SK-N-SH treated with all-trans-retinoic acid at 6 μM for 48 hours (cell line): ENCODE data around the gene MAPK10.

ENCODE experiments used
- ATAC-seq: fragments of 200-7000 bp; cut with Tn5 transposase; 3 replicates; pipeline ENCODE4 v1.9.1; 2020; ENCODE audit warnings: mild to moderate bottlenecking, moderate library complexity
- ARNTL ChIP-seq: fragments of 450-650 bp; formaldehyde crosslinking; IDR thresholded peaks from 2 replicates; pipeline ENCODE4 v1.5.0; 2020; ENCODE audit warnings: low read depth, mild to moderate bottlenecking, moderate library complexity, borderline replicate concordance
- BACH2 ChIP-seq: fragments of 250-450 bp; sonication (Bioruptor Pico); IDR thresholded peaks from 2 replicates; pipeline ENCODE4 v1.9.0; 2021; ENCODE audit warnings: mild to moderate bottlenecking, borderline replicate concordance
- CREB5 ChIP-seq: fragments of 250-450 bp; sonication (Bioruptor Pico); IDR thresholded peaks from 2 replicates; pipeline ENCODE4 v1.5.1; 2020; ENCODE audit warnings: low read depth, mild to moderate bottlenecking, moderate library complexity
- CSDC2 ChIP-seq: fragments of 250-450 bp; sonication (Bioruptor Pico); IDR thresholded peaks from 2 replicates; pipeline ENCODE4 v1.5.0; 2020; ENCODE audit warnings: mild to moderate bottlenecking, moderate library complexity
- GLIS3 ChIP-seq: fragments of 250-450 bp; sonication (Bioruptor Pico); IDR thresholded peaks from 2 replicates; pipeline ENCODE4 v1.5.0; 2020; ENCODE audit warnings: mild to moderate bottlenecking, moderate library complexity
- ISL1 ChIP-seq: fragments of 250-450 bp; sonication (Bioruptor Pico); IDR thresholded peaks from 2 replicates; pipeline ENCODE4 v2.1.2; 2022; ENCODE audit warnings: mild to moderate bottlenecking, moderate library complexity
- OSR1 ChIP-seq: fragments of 250-450 bp; sonication (Bioruptor Pico); IDR thresholded peaks from 2 replicates; pipeline ENCODE4 v1.8.0; 2022; ENCODE audit warnings: moderate library complexity, mild to moderate bottlenecking, inconsistent platforms
- PATZ1 ChIP-seq: fragments of 250-450 bp; sonication (Bioruptor Pico); IDR thresholded peaks from 2 replicates; pipeline ENCODE4 v1.8.0; 2020; ENCODE audit warnings: mild to moderate bottlenecking, moderate library complexity, borderline replicate concordance
- RARB ChIP-seq: fragments of 250-450 bp; sonication (Bioruptor Pico); IDR thresholded peaks from 2 replicates; pipeline ENCODE4 v1.8.0; 2021; ENCODE audit warnings: mild to moderate bottlenecking, moderate library complexity
- SNAI2 ChIP-seq: fragments of 250-450 bp; sonication (Bioruptor Pico); IDR thresholded peaks from 2 replicates; pipeline ENCODE4 v1.5.0; 2020; ENCODE audit warnings: mild to moderate bottlenecking, moderate library complexity
- TOX ChIP-seq: fragments of 250-450 bp; sonication (Bioruptor Pico); IDR thresholded peaks from 2 replicates; pipeline ENCODE4 v1.8.0; 2021; ENCODE audit warnings: mild to moderate bottlenecking, moderate library complexity, borderline replicate concordance
- TSHZ2 ChIP-seq: fragments of 250-450 bp; sonication (Bioruptor Pico); IDR thresholded peaks from 2 replicates; pipeline ENCODE4 v1.5.0; 2020; ENCODE audit warnings: mild to moderate bottlenecking, moderate library complexity
- ZC3H10 ChIP-seq: fragments of 250-450 bp; sonication (Bioruptor Pico); IDR thresholded peaks from 2 replicates; pipeline ENCODE4 v1.5.1; 2021; ENCODE audit warnings: mild to moderate bottlenecking, moderate library complexity
- ZFP3 ChIP-seq: fragments of 250-450 bp; sonication (Bioruptor Pico); IDR thresholded peaks from 2 replicates; pipeline ENCODE4 v1.5.0; 2020; ENCODE audit warnings: mild to moderate bottlenecking, moderate library complexity
- ZNF565 ChIP-seq: fragments of 450-650 bp; formaldehyde crosslinking; conservative IDR thresholded peaks from 2 replicates; pipeline ENCODE4 v1.5.0; 2020; ENCODE audit warnings: low read depth, mild to moderate bottlenecking, moderate library complexity
- ZNF70 ChIP-seq: fragments of 450-650 bp; formaldehyde crosslinking; IDR thresholded peaks from 2 replicates; pipeline ENCODE4 v1.5.0; 2020; ENCODE audit warnings: mild to moderate bottlenecking, moderate library complexity
- ZNF8 ChIP-seq: fragments of 450-650 bp; formaldehyde crosslinking; IDR thresholded peaks from 2 replicates; pipeline ENCODE4 v1.5.0; 2020; ENCODE audit warnings: mild to moderate bottlenecking, moderate library complexity
- TF ChIP-seq, protein P1 (sequence below): fragments of 250-450 bp; sonication (Bioruptor Pico); IDR thresholded peaks from 2 replicates; pipeline ENCODE4 v1.5.1; 2021; ENCODE audit warnings: mild to moderate bottlenecking, moderate library complexity
- TF ChIP-seq, protein P2 (sequence below): fragments of 250-450 bp; sonication (Bioruptor Pico); IDR thresholded peaks from 2 replicates; pipeline ENCODE4 v1.8.0; 2021; ENCODE audit warnings: low read depth, mild to moderate bottlenecking, moderate library complexity, borderline replicate concordance

MAPK10 gene

GRCh38 chr4:86160426-86160825, 199.4 kb downstream of the MAPK10 start:
- no peak for ATAC-seq
- TF ChIP-seq, protein P1, sequence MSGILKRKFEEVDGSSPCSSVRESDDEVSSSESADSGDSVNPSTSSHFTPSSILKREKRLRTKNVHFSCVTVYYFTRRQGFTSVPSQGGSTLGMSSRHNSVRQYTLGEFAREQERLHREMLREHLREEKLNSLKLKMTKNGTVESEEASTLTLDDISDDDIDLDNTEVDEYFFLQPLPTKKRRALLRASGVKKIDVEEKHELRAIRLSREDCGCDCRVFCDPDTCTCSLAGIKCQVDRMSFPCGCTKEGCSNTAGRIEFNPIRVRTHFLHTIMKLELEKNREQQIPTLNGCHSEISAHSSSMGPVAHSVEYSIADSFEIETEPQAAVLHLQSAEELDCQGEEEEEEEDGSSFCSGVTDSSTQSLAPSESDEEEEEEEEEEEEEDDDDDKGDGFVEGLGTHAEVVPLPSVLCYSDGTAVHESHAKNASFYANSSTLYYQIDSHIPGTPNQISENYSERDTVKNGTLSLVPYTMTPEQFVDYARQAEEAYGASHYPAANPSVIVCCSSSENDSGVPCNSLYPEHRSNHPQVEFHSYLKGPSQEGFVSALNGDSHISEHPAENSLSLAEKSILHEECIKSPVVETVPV (CRISPR knock-in tag), result no peak
- TF ChIP-seq ARNTL (no peak), ZNF70 (CRISPR knock-in tag) (no peak), TOX (CRISPR knock-in tag) (no peak), CREB5 (CRISPR knock-in tag) (no peak), ZNF565 (no peak), GLIS3 (CRISPR knock-in tag) (no peak), SNAI2 (no peak), TSHZ2 (CRISPR knock-in tag) (no peak), PATZ1 (CRISPR knock-in tag) (no peak), ZNF8 (no peak), BACH2 (CRISPR knock-in tag) (no peak)
- TF ChIP-seq, all 23 proteins: peak for 0

GRCh38 chr4:86159216-86159615, 200.6 kb downstream of the MAPK10 start:
- no peak for ATAC-seq
- no peak for TF ChIP-seq CREB5 (CRISPR knock-in tag)
- TF ChIP-seq CSDC2 (CRISPR knock-in tag), result no peak
- no peak for TF ChIP-seq PATZ1 (CRISPR knock-in tag)
- no peak for TF ChIP-seq ISL1
- TF ChIP-seq RARB, result no peak
- TF ChIP-seq ARNTL, result no peak
- TF ChIP-seq BACH2 (CRISPR knock-in tag), result no peak
- TF ChIP-seq ZC3H10, result no peak

GRCh38 chr4:86156531-86156930, 203.3 kb downstream of the MAPK10 start:
- ATAC-seq, result no peak
- TF ChIP-seq, protein P1 (CRISPR knock-in tag), result no peak
- TF ChIP-seq, protein P2, sequence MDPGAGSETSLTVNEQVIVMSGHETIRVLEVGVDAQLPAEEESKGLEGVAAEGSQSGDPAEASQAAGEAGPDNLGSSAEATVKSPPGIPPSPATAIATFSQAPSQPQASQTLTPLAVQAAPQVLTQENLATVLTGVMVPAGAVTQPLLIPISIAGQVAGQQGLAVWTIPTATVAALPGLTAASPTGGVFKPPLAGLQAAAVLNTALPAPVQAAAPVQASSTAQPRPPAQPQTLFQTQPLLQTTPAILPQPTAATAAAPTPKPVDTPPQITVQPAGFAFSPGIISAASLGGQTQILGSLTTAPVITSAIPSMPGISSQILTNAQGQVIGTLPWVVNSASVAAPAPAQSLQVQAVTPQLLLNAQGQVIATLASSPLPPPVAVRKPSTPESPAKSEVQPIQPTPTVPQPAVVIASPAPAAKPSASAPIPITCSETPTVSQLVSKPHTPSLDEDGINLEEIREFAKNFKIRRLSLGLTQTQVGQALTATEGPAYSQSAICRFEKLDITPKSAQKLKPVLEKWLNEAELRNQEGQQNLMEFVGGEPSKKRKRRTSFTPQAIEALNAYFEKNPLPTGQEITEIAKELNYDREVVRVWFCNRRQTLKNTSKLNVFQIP (CRISPR knock-in tag), result no peak
- no peak for TF ChIP-seq OSR1 (CRISPR knock-in tag)
- no peak for TF ChIP-seq PATZ1 (CRISPR knock-in tag)
- TF ChIP-seq ZC3H10, result no peak
- no peak for TF ChIP-seq TOX (CRISPR knock-in tag)
- TF ChIP-seq BACH2 (CRISPR knock-in tag), result no peak
- TF ChIP-seq ZNF565, result no peak
- TF ChIP-seq SNAI2, result no peak
- TF ChIP-seq ZNF70 (CRISPR knock-in tag), result no peak
- TF ChIP-seq ISL1, result no peak
- TF ChIP-seq ZFP3, result no peak
- TF ChIP-seq ARNTL, result no peak
- no peak for TF ChIP-seq CSDC2 (CRISPR knock-in tag)
- TF ChIP-seq RARB, result no peak
